ENCODE results near the gene RWDD4. TPM values are rescaled to one million over a fixed set of nuclear protein-coding genes. Genes with fewer than 3 reads are reported as not detected.

Gene RWDD4
- total and polyA plus RNA-seq, 2 experiments from 2014 or later: 20.6 to 30.3 TPM

DNA sequence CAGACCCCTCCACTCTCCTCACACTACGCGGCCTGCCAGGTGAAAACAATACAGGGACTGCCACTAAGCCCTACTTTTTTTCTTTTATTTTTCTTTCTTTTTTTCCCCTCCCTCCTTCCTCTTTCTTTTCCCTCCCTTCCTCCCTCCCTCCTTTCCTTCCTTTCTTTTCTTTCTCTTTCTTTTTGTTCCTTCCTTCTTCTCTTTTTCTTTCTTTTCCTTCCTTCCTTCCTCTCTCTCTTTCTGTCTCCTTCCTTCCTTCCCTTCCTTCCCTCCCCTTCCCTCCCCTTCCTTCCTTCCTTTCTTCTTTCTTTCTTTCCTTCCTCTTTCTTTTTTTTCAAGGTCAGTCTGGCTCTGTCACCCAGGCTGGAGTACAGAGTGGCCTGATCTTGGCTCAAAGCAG lies 41.9 kb downstream of the RWDD4 start:
- H3K4me2 ChIP-seq: peak overlapping the region; percentile 66
- peaks cover 3% of the 10 kb centered on the region for H3K79me2 ChIP-seq
- WGBS (ENCODE audit: low lambda C conversion rate, missing lambda C conversion rate): 92% methylated on average over 2 of the region's 2 CpGs
- TF ChIP-seq EZH2 (IDR thresholded peaks at IDR 0.05; ENCODE audit: borderline replicate concordance) (no peak), CTCF (IDR thresholded peaks at IDR 0.05; ENCODE audit: poor library complexity) (no peak), EZH2phosphoT487 (IDR thresholded peaks at IDR 0.05; ENCODE audit: low read depth, severe bottlenecking, unreplicated experiment) (no peak)
- H4K20me1 ChIP-seq (ENCODE audit: insufficient read depth, poor library complexity, severe bottlenecking): no peaks in the 10 kb centered on the region
- H3K27ac ChIP-seq: peak overlapping the region; percentile 90
- H3K36me3 ChIP-seq (replicated peaks; ENCODE audit: insufficient read depth, low read depth): no peaks in the 10 kb centered on the region
- H3K27me3 ChIP-seq: no peaks in the 10 kb centered on the region
- no peaks in the 10 kb centered on the region for H3K9me3 ChIP-seq (ENCODE audit: low read depth)
- H3K9me2 ChIP-seq (replicated peaks; ENCODE audit: insufficient read depth): no peaks in the 10 kb centered on the region
- no peaks in the 10 kb centered on the region for H3K4me1 ChIP-seq (ENCODE audit: insufficient read depth)
- DNase-seq (ENCODE audit: low spot score): no peak
- H3K4me3 ChIP-seq: no peak overlapping the region
- H2AFZ ChIP-seq: no peak overlapping the region

DNA sequence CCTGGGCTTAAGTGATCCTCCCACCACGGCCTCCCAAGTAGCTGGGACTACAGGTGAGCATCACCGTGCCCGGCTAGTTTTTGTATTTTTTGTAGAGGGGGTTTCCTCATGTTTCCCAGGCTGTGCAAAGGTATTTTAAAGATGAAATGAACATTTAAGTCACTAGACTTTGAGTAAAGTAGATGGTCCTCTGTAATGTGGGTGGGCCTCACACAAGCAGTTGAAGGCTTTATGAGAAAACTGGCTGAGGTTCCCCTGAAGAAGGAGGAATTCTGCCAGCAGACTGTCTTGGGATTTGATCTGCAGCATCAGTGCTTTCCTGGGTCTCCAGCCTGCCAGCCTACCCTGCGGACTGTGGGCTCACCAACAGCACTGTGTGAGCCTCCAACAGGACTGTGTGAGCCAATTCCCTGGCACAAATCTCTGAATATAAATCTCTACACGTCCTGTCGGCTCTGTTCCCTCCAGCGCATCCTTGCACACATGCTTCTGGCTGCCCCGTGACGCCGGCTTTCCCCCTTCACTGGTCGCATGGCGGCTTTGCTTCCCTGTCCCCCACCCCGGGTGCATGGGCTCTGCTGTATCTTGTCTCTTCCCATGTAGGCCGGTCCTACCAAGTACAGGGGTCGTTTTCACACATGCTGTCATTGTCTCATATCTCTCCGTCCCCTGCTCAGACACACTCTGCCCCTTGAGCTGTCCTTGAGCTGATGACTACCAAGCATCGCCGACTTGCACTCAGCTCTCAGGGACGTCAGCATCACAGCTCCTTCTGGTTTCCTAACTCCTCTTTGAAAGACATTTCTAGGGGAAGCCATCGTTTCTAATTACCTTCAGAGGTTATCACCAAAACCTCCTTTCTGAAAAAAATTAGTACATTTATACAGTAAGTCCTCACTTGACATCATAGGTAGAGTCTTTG lies 46.4 kb downstream of the RWDD4 start:
- H3K4me1 ChIP-seq (ENCODE audit: insufficient read depth): peaks cover 3% of the 10 kb centered on the region
- no peaks in the 10 kb centered on the region for H3K36me3 ChIP-seq (replicated peaks; ENCODE audit: insufficient read depth, low read depth)
- H3K9me2 ChIP-seq (replicated peaks; ENCODE audit: insufficient read depth): no peaks in the 10 kb centered on the region
- peaks cover 3% of the 10 kb centered on the region for H3K79me2 ChIP-seq
- H3K4me3 ChIP-seq: no peak overlapping the region
- no peaks in the 10 kb centered on the region for H3K9me3 ChIP-seq (ENCODE audit: low read depth)
- H3K27ac ChIP-seq: no peak overlapping the region
- TF ChIP-seq EZH2 (IDR thresholded peaks at IDR 0.05; ENCODE audit: borderline replicate concordance): no peak
- no peak for TF ChIP-seq CTCF (IDR thresholded peaks at IDR 0.05; ENCODE audit: poor library complexity)
- TF ChIP-seq EZH2phosphoT487 (IDR thresholded peaks at IDR 0.05; ENCODE audit: low read depth, severe bottlenecking, unreplicated experiment): no peak
- H2AFZ ChIP-seq: no peak overlapping the region
- WGBS (ENCODE audit: low lambda C conversion rate, missing lambda C conversion rate): 93% methylated on average over 20 of the region's 20 CpGs
- H4K20me1 ChIP-seq (ENCODE audit: insufficient read depth, poor library complexity, severe bottlenecking): no peaks in the 10 kb centered on the region
- no peak for DNase-seq (ENCODE audit: low spot score)
- H3K4me2 ChIP-seq: no peak overlapping the region
- no peaks in the 10 kb centered on the region for H3K27me3 ChIP-seq

DNA sequence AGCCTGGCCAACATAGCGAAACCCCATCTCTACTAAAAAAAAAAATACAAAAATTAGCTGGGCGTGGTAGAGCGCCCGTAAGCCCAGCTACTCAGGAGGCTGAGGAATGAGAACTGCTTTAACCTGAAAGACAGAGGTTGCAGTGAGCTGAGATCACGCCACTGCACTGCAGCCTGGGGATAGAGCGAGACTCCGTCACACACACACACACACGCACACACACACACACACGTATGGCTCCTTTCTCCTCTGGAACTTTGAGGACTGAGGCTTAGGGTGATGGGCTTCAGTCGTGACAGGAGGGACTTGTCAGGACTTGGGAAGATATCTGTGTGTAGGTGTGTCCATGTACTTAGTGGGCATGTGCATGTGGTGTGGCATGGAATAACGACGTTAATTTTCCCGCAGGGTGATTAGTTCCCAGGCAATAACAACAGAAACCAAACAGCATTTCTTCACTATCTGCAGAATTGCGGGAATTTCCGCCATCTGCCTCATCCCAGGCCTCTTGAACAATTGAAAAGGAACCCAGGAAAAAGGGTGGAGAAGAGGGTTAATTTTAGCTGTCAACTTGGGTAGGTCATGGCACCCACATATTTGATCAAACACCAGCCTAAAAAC lies 47.7 kb downstream of the RWDD4 start:
- Histone ChIP-seq H3K27ac (peak overlapping the region; percentile 78), H3K36me3 (replicated peaks; ENCODE audit: insufficient read depth, low read depth) (no peaks in the 10 kb centered on the region), H3K4me2 (peak overlapping the region; percentile 41), H3K79me2 (no peaks in the 10 kb centered on the region), H2AFZ (no peak overlapping the region), H3K9me3 (ENCODE audit: low read depth) (no peaks in the 10 kb centered on the region), H3K4me1 (ENCODE audit: insufficient read depth) (peaks cover 3% of the 10 kb centered on the region), H3K27me3 (no peaks in the 10 kb centered on the region), H3K9me2 (replicated peaks; ENCODE audit: insufficient read depth) (no peaks in the 10 kb centered on the region), H3K4me3 (no peak overlapping the region), H4K20me1 (ENCODE audit: insufficient read depth, poor library complexity, severe bottlenecking) (no peaks in the 10 kb centered on the region)
- WGBS (ENCODE audit: low lambda C conversion rate, missing lambda C conversion rate): 86% methylated on average over 15 of the region's 15 CpGs
- no peak for TF ChIP-seq EZH2phosphoT487 (IDR thresholded peaks at IDR 0.05; ENCODE audit: low read depth, severe bottlenecking, unreplicated experiment)
- TF ChIP-seq CTCF (IDR thresholded peaks at IDR 0.05; ENCODE audit: poor library complexity): no peak
- DNase-seq (ENCODE audit: low spot score): no peak
